ENCODE measurements around the gene SLFN14. TPM values are rescaled to one million over a fixed set of nuclear protein-coding genes. Genes with fewer than 3 reads are reported as not detected.
"Not testable (repeated sequence)": the region's sequence is repeated elsewhere in the genome, so short reads cannot be mapped to it uniquely, and the experiment has no call there.

The SLFN14 gene
- total RNA-seq, 1 donor from 2014 or later = not detected

- Mint-ChIP-seq H3K27me3 (ENCODE audit: low read depth) (peaks cover 14% of the 10 kb centered on the region), H3K27ac (no peak overlapping the region), H3K4me1 (ENCODE audit: low read depth) (peaks cover 18% of the 10 kb centered on the region), H3K36me3 (ENCODE audit: low read depth) (peaks cover 5% of the 10 kb centered on the region), H3K9me3 (no peaks in the 10 kb centered on the region), H3K4me3 (ENCODE audit: low read depth) (no peak overlapping the region)
- intact Hi-C loops (cut with micrococcal nuclease) = no loop called here
- no peak for DNase-seq (ENCODE audit: low spot score)
These were observed 11.6 kb downstream of the SLFN14 start for GRCh38 chr17:35548978-35549377.

GRCh38 chr17:35548208-35548810, 12.3 kb downstream of the SLFN14 start:
- Mint-ChIP-seq H3K9me3 (no peaks in the 10 kb centered on the region), H3K4me3 (ENCODE audit: low read depth) (no peak overlapping the region), H3K27me3 (ENCODE audit: low read depth) (peaks cover 7% of the 10 kb centered on the region), H3K4me1 (ENCODE audit: low read depth) (peaks cover 25% of the 10 kb centered on the region), H3K27ac (no peak overlapping the region), H3K36me3 (ENCODE audit: low read depth) (peaks cover 5% of the 10 kb centered on the region)
- intact Hi-C loops (cut with micrococcal nuclease) = no loop called here
- no peak for DNase-seq (ENCODE audit: low spot score)

DNA sequence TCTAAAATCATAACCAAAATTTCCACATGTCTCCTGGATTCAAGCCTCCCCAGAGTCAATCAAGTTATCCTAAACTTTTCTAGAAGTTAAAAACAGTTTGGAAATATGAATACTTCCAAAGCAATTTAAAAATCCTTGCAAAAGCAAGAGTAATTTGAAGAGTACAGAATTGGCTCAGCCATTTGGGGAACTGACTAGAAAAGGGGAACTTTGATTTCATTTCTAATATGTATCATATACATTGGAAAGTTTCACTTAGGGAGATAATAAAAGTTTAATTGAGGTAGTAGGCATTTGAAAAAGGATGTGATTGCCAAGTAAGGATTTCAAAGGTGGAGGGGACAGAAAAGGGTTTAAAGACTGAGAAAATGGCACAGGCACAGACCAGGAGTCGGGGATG, 14.1 kb downstream of the SLFN14 start:
- intact Hi-C loops (cut with micrococcal nuclease) = no loop called here

DNA sequence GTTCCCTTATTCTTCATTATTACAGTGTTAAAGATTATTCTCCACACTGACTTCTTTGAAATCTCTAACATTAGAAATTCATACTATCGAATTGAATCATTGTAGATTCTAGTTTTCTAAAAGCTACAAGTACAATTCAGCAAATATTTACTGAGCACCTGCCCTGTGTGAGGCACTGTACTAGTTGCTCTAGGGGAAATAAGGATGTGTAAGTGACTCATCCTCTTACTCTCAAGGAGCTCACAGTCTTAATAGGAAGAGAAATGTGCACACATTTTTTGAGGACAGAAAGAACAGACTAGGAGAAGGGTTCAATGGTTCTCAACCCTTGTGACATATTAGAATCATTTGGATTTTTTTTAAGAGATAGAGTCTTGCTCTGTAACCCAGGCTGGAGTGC, 15.5 kb downstream of the SLFN14 start:
- intact Hi-C loops (cut with micrococcal nuclease) = no loop called here
- peaks cover 5% of the 10 kb centered on the region for H3K36me3 Mint-ChIP-seq (ENCODE audit: low read depth)
- no peak overlapping the region for H3K27ac Mint-ChIP-seq
- no peak for DNase-seq (ENCODE audit: low spot score)
- H3K9me3 Mint-ChIP-seq = no peaks in the 10 kb centered on the region
- H3K27me3 Mint-ChIP-seq (ENCODE audit: low read depth) = peaks cover 2% of the 10 kb centered on the region
- peaks cover 40% of the 10 kb centered on the region for H3K4me1 Mint-ChIP-seq (ENCODE audit: low read depth)
- no peak overlapping the region for H3K4me3 Mint-ChIP-seq (ENCODE audit: low read depth)

More for the DNA sequence above, 14.1 kb downstream of the SLFN14 start:
- Mint-ChIP-seq H3K27ac (no peak overlapping the region), H3K4me3 (ENCODE audit: low read depth) (no peak overlapping the region), H3K36me3 (ENCODE audit: low read depth) (peaks cover 5% of the 10 kb centered on the region), H3K4me1 (ENCODE audit: low read depth) (peaks cover 30% of the 10 kb centered on the region), H3K27me3 (ENCODE audit: low read depth) (peaks cover 6% of the 10 kb centered on the region), H3K9me3 (no peaks in the 10 kb centered on the region)
- DNase-seq (ENCODE audit: low spot score) = no peak

DNA sequence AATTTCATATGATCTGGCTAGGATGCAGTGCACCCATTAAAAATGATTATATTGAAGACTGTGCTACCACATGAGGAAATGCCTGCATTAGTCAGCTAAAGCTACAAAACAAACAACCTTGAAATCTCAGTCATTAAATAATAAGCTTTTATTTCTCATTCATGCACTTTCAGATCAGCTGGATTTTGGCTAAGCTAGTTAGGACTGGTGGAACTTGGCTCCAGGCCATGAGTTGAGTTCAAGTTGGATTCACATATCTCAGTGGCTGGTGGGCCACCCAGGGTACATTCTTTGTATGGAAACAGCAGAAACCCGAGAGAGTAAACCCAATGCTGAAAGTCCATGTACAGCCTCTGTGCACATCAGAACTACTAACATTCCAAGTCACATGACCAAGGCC, 16.8 kb downstream of the SLFN14 start:
- Mint-ChIP-seq H3K9me3 (no peaks in the 10 kb centered on the region), H3K4me1 (ENCODE audit: low read depth) (peaks cover 51% of the 10 kb centered on the region), H3K27ac (no peak overlapping the region), H3K36me3 (ENCODE audit: low read depth) (peaks cover 5% of the 10 kb centered on the region), H3K4me3 (ENCODE audit: low read depth) (no peak overlapping the region), H3K27me3 (ENCODE audit: low read depth) (peaks cover 2% of the 10 kb centered on the region)
- no peak for DNase-seq (ENCODE audit: low spot score)
- intact Hi-C loops (cut with micrococcal nuclease) = no loop called here

DNA sequence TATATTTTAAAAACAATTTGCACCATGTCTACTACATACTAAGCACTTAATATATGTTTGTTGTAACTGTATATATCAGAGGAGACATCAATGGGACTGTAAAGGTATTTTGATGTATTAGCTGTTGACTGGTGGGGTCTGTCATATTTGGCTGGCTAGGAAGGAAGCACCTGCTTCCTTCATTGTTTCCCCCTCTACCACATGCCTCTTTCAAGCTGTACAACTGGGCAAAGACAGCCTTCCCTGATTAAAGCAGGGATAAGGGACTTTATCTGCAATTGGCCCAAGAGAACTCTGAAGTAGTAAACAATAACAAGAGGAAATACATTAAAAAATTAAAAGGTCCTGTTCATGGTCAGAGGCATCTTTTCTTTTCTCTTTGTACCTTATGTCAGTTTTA, 17.6 kb downstream of the SLFN14 start:
- Mint-ChIP-seq H3K4me1 (ENCODE audit: low read depth) (peaks cover 58% of the 10 kb centered on the region), H3K4me3 (ENCODE audit: low read depth) (no peak overlapping the region), H3K27me3 (ENCODE audit: low read depth) (peaks cover 2% of the 10 kb centered on the region), H3K9me3 (no peaks in the 10 kb centered on the region), H3K36me3 (ENCODE audit: low read depth) (peaks cover 5% of the 10 kb centered on the region), H3K27ac (no peak overlapping the region)
- intact Hi-C loops (cut with micrococcal nuclease) = no loop called here
- no peak for DNase-seq (ENCODE audit: low spot score)

DNA sequence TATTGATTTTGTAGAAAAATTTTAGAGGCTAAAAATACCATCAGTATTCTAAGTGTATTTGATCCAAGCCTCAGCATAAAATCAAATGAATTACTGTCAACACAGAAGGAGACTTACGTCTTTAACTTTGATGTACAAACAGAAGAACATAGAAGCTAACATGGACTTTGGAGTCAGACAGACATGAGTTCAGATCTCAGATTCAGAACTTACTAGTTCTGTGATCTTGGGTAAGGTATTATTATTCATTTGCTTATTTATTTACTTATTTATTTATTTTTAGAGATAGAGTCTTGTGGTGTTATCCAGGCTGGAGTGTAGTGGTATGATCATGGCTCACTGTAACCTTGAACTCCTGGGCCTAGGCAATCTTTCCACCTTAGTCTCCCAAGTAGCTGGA, 19.2 kb downstream of the SLFN14 start:
- DNase-seq (ENCODE audit: low spot score) = no peak
- Mint-ChIP-seq H3K4me1 (ENCODE audit: low read depth) (peaks cover 58% of the 10 kb centered on the region), H3K9me3 (no peaks in the 10 kb centered on the region), H3K36me3 (ENCODE audit: low read depth) (peaks cover 10% of the 10 kb centered on the region), H3K27me3 (ENCODE audit: low read depth) (no peaks in the 10 kb centered on the region), H3K4me3 (ENCODE audit: low read depth) (peak overlapping the region; percentile 86), H3K27ac (peak overlapping the region; percentile 99)
- intact Hi-C loops (cut with micrococcal nuclease) = loop anchor here (2.0 kb wide), 2 partner anchors 37 to 45 kb away; partner anchors contain the start of genes AP2B1 and PEX12

DNA sequence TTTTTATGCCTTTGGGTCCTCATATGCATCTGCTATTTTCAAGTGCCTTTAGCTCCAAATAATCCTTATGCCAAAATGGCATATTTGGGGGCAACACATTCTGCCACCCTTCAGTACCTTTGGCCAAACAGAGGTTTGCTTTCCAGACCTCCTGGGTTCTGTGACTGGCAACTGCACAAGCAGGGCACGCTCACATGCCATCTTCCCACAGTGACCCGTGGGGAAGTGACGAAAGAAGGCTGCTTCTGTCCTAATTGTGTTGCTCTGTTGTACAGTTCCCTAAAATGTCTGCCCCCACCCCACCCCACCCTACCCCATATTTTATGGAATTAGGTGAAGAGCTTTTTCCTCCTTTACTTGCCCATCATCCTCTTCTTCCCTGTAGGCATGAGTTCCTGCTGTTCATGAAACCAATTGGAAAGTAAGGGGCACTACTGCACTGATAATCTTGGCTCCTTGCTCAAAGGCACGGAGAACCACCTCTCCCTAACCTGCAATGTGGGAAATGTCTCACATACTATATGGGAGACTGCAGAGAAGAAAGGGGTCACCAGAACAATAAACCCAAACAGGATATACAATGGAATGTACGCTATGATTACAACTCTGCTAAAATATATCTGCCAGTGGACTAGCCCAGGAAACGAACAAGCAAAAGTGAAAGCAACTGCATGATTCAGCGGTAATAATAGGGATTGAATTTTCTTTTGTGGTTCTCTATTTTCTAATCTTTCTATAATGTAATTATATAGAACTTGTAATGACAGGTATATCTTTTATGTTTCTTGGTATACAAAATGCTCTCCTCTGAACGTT, 19.8 kb downstream of the SLFN14 start:
- Mint-ChIP-seq H3K27ac (peak overlapping the region; percentile 99), H3K36me3 (ENCODE audit: low read depth) (peaks cover 16% of the 10 kb centered on the region), H3K4me3 (ENCODE audit: low read depth) (peak overlapping the region; percentile 86), H3K4me1 (ENCODE audit: low read depth) (peaks cover 57% of the 10 kb centered on the region), H3K9me3 (no peaks in the 10 kb centered on the region), H3K27me3 (ENCODE audit: low read depth) (no peaks in the 10 kb centered on the region)
- intact Hi-C loops (cut with micrococcal nuclease) = loop anchor here (2.0 kb wide), 2 partner anchors 38 to 46 kb away; partner anchors contain the start of genes AP2B1 and PEX12
- peak; percentile 34 for DNase-seq (ENCODE audit: low spot score)

DNA sequence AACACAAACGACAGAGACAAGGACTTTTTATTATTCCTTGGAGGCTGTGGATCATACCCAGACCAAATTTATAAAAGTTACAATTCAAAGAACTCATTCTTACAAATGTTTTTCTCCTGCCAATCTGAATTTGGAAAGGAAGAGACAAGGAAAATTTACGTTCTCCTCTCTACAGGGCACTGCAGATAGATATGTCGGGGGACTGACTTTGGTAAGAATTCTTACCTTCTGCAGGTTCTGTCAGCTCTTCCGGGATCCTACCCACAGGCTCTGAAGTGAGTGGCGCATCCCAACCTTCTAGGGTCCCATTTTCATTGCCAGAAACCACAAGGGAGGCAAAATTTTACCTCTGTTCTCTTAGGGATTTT, 21.0 kb downstream of the SLFN14 start:
- H3K4me1 Mint-ChIP-seq (ENCODE audit: low read depth) = peaks cover 53% of the 10 kb centered on the region
- H3K27me3 Mint-ChIP-seq (ENCODE audit: low read depth) = no peaks in the 10 kb centered on the region

DNA sequence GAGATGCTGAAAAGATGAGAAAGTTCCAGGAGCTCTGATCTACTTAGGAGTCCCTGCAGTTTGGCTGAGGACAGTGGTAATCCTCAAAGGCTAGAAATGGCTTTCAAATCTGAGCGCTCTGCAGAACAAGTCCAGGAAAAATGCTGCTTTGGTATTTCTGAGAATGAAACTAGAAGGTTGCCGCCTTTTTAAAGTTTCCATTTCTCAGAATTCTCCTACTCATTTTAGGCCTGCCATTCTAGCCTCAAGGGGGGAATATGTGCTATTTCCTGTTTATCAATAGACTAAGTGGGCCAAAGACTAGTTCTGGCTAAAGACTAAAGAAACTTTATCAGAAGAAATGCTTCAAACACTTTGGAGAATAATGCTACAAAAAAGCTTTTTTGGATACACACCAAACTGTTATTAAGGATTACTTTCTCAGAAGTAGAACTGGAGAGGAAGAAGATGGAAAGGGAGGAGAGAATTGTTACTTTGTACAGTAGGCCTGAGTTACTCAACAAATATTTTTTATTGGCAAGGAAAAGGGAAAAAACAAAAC, 22.9 kb downstream of the SLFN14 start, which contains the start of gene SLFN12L:
SLFN12L (minus strand) TSS at position 78 of the 541 bp plus-strand sequence. CDS start 15,314 bp downstream, outside the sequence.
- Mint-ChIP-seq H3K9me3 (no peaks in the 10 kb centered on the region), H3K27me3 (ENCODE audit: low read depth) (no peaks in the 10 kb centered on the region), H3K4me3 (ENCODE audit: low read depth) (peak within 1 kb of the TSS; percentile 88), H3K27ac (peak within 1 kb of the TSS; percentile 99), H3K4me1 (ENCODE audit: low read depth) (peaks cover 48% of the 10 kb centered on the region), H3K36me3 (ENCODE audit: low read depth) (peaks cover 25% of the 10 kb centered on the region)
- peak; percentile 53 for DNase-seq (ENCODE audit: low spot score)
- intact Hi-C loops (cut with micrococcal nuclease) = loop anchor here (1.0 to 5.0 kb wide), 8 partner anchors 51 to 490 kb away; partner anchors contain the start of genes SLFN11, SLFN12 and SLFN13

More for the DNA sequence above, 21.0 kb downstream of the SLFN14 start:
- H3K9me3 Mint-ChIP-seq = no peaks in the 10 kb centered on the region
- H3K27ac Mint-ChIP-seq = peak overlapping the region; percentile 99
- H3K4me3 Mint-ChIP-seq (ENCODE audit: low read depth) = peak overlapping the region; percentile 75
- intact Hi-C loops (cut with micrococcal nuclease) = loop anchor here (1.0 to 5.0 kb wide), 9 partner anchors 29 to 492 kb away; partner anchors contain the start of genes AP2B1, PEX12 and SLFN13
- DNase-seq (ENCODE audit: low spot score) = no peak
- H3K36me3 Mint-ChIP-seq (ENCODE audit: low read depth) = peaks cover 17% of the 10 kb centered on the region

DNA sequence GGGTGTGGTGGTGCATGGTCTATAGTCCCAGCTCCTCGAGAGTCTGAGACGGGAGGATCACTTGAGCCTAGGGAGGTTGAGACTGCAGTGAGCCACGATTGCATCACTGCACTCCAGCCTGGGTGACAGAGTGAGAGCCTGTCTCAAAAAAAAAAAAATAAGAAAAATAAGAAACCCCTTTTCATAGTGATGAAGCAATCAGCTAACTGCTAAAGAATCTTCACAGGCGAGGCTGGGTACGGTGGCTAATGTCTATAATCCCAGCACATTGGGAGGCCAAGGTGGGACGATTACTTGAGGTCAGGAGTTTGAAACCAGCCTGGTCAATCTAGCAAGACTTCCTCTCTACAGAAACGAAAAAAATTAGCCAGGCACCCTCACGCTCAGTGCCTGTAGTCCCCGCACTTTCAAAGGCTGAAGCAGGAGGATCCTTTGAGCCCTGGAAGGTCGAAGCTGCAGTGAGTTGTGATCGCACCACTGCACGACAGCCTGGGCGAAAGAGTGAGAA, 23.9 kb downstream of the SLFN14 start:
- Mint-ChIP-seq H3K9me3 (no peaks in the 10 kb centered on the region), H3K27me3 (ENCODE audit: low read depth) (no peaks in the 10 kb centered on the region), H3K4me3 (ENCODE audit: low read depth) (peak overlapping the region; percentile 88), H3K4me1 (ENCODE audit: low read depth) (peaks cover 49% of the 10 kb centered on the region), H3K36me3 (ENCODE audit: low read depth) (peaks cover 25% of the 10 kb centered on the region), H3K27ac (peak overlapping the region; percentile 99)
- intact Hi-C loops (cut with micrococcal nuclease) = loop anchor here (1.0 to 5.0 kb wide), 6 partner anchors 50 to 489 kb away; partner anchors contain the start of genes SLFN11 and SLFN12
- DNase-seq (ENCODE audit: low spot score) = no peak

DNA sequence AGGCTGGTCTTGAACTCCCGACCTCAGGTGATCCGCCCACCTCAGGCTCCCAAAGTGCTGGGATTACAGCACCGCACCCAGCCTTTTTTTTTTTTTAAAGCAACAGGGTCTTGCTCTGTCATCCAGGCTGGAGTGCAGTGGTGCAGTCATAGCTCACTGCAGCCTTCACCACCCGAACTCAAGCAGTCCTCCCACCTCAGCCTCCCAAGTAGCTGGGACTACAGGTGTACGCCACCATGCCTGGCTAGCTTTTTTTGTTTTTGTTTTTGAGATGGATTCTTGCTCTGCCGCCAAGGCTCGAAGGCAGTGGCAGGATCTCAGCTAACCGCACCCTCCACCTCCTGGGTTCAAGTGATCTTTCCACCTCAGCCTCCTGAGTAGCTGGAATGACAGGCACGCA, 25.2 kb downstream of the SLFN14 start:
- peak overlapping the region; percentile 88 for H3K4me3 Mint-ChIP-seq (ENCODE audit: low read depth)
- H3K4me1 Mint-ChIP-seq (ENCODE audit: low read depth) = peaks cover 47% of the 10 kb centered on the region
- peak overlapping the region; percentile 99 for H3K27ac Mint-ChIP-seq
- DNase-seq (ENCODE audit: low spot score); H3K27me3 Mint-ChIP-seq (ENCODE audit: low read depth); H3K9me3 Mint-ChIP-seq: not testable (repeated sequence)
- intact Hi-C loops (cut with micrococcal nuclease) = loop anchor here (5.0 kb wide), 2 partner anchors 212 to 488 kb away; no protein-coding TSS in a partner anchor
- peaks cover 32% of the 10 kb centered on the region for H3K36me3 Mint-ChIP-seq (ENCODE audit: low read depth)

Data from activated T-helper 2 cell treated with anti-CD3 and anti-CD28 coated beads, Interferon-gamma antibody, Interleukin-2, Interleukin-4, amounts not matched to agents 10 μg/mL and 5 μg/mL and 100 μg/mL, durations not matched to agents 14 hours and 24 hours and 36 hours (primary cell).